ENCODE data around the gene CFAP298. TPM values are rescaled to one million over a fixed set of nuclear protein-coding genes. Genes with fewer than 3 reads are reported as not detected.

The CFAP298 gene
- polyA plus RNA-seq, 1 donor from 2014 or later = 105 TPM

DNA sequence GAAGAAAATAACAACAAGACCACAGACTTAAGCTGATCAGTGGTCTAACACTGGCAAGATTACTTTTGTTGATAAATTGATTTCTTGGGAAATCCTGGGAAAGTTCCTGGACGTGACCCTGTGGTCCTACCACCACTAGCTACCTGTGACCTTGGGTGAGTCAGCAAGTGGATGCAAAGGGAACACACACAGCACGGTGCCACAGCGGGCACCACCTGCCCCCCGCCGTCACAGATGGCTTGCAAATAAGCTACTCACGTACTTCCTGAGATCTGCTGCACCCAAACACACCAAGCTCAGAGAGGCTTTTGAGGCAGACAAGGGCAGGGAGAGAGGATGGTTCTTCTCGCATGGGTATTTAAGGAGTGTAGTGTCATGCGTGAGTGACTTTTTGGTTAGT lies 12.7 kb downstream of the CFAP298 start:
- Histone ChIP-seq H3K27ac (ENCODE audit: low read length) (no peak overlapping the region), H3K79me2 (replicated peaks; ENCODE audit: insufficient read depth, low read length) (no peaks in the 10 kb centered on the region), H2AFZ (ENCODE audit: low read depth, low read length) (no peak overlapping the region), H3K36me3 (ENCODE audit: insufficient read depth, low read length) (peaks cover 18% of the 10 kb centered on the region), H3K9ac (ENCODE audit: low read length) (no peak overlapping the region), H3K9me2 (ENCODE audit: insufficient read depth, low read length) (no peaks in the 10 kb centered on the region), H3K27me3 (ENCODE audit: insufficient read depth, low read depth, low read length) (no peaks in the 10 kb centered on the region), H3K9me3 (ENCODE audit: low read length) (no peaks in the 10 kb centered on the region), H4K20me1 (ENCODE audit: insufficient read depth) (no peaks in the 10 kb centered on the region), H3K4me3 (ENCODE audit: low read length) (no peak overlapping the region), H3F3A (ENCODE audit: insufficient read depth, low read length, poor library complexity, severe bottlenecking) (no peaks in the 10 kb centered on the region), H3K4me2 (ENCODE audit: low read length) (no peak overlapping the region)
- TF ChIP-seq TAF1 (IDR thresholded peaks at IDR 0.05; ENCODE audit: low read depth) = no peak

GRCh38 chr21:32599091-32599490 lies 13.1 kb downstream of the CFAP298 start:
- Histone ChIP-seq H3K4me2 (ENCODE audit: low read length) (no peak overlapping the region), H3K4me3 (ENCODE audit: low read length) (no peak overlapping the region), H3K79me2 (replicated peaks; ENCODE audit: insufficient read depth, low read length) (no peaks in the 10 kb centered on the region), H3K27me3 (ENCODE audit: insufficient read depth, low read depth, low read length) (no peaks in the 10 kb centered on the region), H3F3A (ENCODE audit: insufficient read depth, low read length, poor library complexity, severe bottlenecking) (no peaks in the 10 kb centered on the region), H3K27ac (ENCODE audit: low read length) (no peak overlapping the region), H4K20me1 (ENCODE audit: insufficient read depth) (no peaks in the 10 kb centered on the region), H2AFZ (ENCODE audit: low read depth, low read length) (no peak overlapping the region), H3K9ac (ENCODE audit: low read length) (no peak overlapping the region), H3K9me2 (ENCODE audit: insufficient read depth, low read length) (no peaks in the 10 kb centered on the region), H3K9me3 (ENCODE audit: low read length) (no peaks in the 10 kb centered on the region), H3K36me3 (ENCODE audit: insufficient read depth, low read length) (peaks cover 18% of the 10 kb centered on the region)
- TF ChIP-seq RAD21 (conservative IDR thresholded peaks at IDR 0.05) (no peak), EP300 (conservative IDR thresholded peaks at IDR 0.05; ENCODE audit: poor library complexity, severe bottlenecking) (no peak), EZH2 (IDR thresholded peaks at IDR 0.05; ENCODE audit: borderline replicate concordance, insufficient read depth, low read length, poor library complexity, severe bottlenecking) (no peak), POLR2AphosphoS5 (IDR thresholded peaks at IDR 0.05) (no peak), TAF1 (IDR thresholded peaks at IDR 0.05; ENCODE audit: low read depth) (no peak), MXI1 (conservative IDR thresholded peaks at IDR 0.05; ENCODE audit: poor library complexity, severe bottlenecking) (no peak), CTCF (IDR thresholded peaks at IDR 0.05; ENCODE audit: poor library complexity, severe bottlenecking) (no peak)

GRCh38 chr21:32597205-32597604 lies 15.0 kb downstream of the CFAP298 start:
- Histone ChIP-seq H3K4me3 (ENCODE audit: low read length) (no peak overlapping the region), H3K36me3 (ENCODE audit: insufficient read depth, low read length) (no peaks in the 10 kb centered on the region), H3K27me3 (ENCODE audit: insufficient read depth, low read depth, low read length) (no peaks in the 10 kb centered on the region), H3K9me3 (ENCODE audit: low read length) (no peaks in the 10 kb centered on the region), H3K4me2 (ENCODE audit: low read length) (no peak overlapping the region), H3K27ac (ENCODE audit: low read length) (no peak overlapping the region), H4K20me1 (ENCODE audit: insufficient read depth) (no peaks in the 10 kb centered on the region), H3F3A (ENCODE audit: insufficient read depth, low read length, poor library complexity, severe bottlenecking) (no peaks in the 10 kb centered on the region), H3K79me2 (replicated peaks; ENCODE audit: insufficient read depth, low read length) (no peaks in the 10 kb centered on the region), H2AFZ (ENCODE audit: low read depth, low read length) (no peak overlapping the region), H3K9me2 (ENCODE audit: insufficient read depth, low read length) (no peaks in the 10 kb centered on the region), H3K9ac (ENCODE audit: low read length) (no peak overlapping the region)
- TF ChIP-seq SMC3 (conservative IDR thresholded peaks at IDR 0.05; ENCODE audit: poor library complexity) = no peak
- no peak for TF ChIP-seq EP300 (conservative IDR thresholded peaks at IDR 0.05; ENCODE audit: poor library complexity, severe bottlenecking)
- TF ChIP-seq CTCF (IDR thresholded peaks at IDR 0.05; ENCODE audit: poor library complexity, severe bottlenecking) = no peak
- no peak for TF ChIP-seq REST (IDR thresholded peaks at IDR 0.05; ENCODE audit: borderline replicate concordance)
- TF ChIP-seq TAF1 (IDR thresholded peaks at IDR 0.05; ENCODE audit: low read depth) = no peak
- no peak for TF ChIP-seq RAD21 (conservative IDR thresholded peaks at IDR 0.05)
- no peak for TF ChIP-seq EZH2 (IDR thresholded peaks at IDR 0.05; ENCODE audit: borderline replicate concordance, insufficient read depth, low read length, poor library complexity, severe bottlenecking)
- TF ChIP-seq MXI1 (conservative IDR thresholded peaks at IDR 0.05; ENCODE audit: poor library complexity, severe bottlenecking) = no peak
- TF ChIP-seq POLR2AphosphoS5 (IDR thresholded peaks at IDR 0.05) = no peak
